Measurements from ENCODE around the gene SLC35F3.
A peak's percentile ranks its signal among the peaks of the same experiment; 100 is the strongest.
"Not testable (repeated sequence)": the region's sequence is repeated elsewhere in the genome, so short reads cannot be mapped to it uniquely, and the experiment has no call there.

The SLC35F3 gene

DNA sequence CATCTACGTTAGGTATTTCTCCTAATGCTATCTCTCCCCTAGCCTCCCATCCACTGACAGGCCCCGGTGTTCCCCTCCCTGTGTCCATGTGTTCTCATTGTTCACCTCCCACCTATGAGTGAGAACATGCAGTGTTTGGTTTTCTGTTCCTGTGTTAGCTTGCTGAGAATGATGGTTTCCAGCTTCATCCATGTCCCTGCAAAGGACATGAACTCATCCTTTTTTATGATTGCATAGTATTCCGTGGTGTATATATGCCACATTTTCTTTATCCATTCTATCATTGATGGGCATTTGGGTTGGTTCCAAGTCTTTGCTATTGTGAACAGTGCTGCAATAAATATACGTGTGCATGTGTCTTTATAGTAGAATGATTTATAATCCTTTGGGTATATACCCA lies 247.9 kb downstream of the SLC35F3 start:
- not testable (repeated sequence) for DNase-seq

DNA sequence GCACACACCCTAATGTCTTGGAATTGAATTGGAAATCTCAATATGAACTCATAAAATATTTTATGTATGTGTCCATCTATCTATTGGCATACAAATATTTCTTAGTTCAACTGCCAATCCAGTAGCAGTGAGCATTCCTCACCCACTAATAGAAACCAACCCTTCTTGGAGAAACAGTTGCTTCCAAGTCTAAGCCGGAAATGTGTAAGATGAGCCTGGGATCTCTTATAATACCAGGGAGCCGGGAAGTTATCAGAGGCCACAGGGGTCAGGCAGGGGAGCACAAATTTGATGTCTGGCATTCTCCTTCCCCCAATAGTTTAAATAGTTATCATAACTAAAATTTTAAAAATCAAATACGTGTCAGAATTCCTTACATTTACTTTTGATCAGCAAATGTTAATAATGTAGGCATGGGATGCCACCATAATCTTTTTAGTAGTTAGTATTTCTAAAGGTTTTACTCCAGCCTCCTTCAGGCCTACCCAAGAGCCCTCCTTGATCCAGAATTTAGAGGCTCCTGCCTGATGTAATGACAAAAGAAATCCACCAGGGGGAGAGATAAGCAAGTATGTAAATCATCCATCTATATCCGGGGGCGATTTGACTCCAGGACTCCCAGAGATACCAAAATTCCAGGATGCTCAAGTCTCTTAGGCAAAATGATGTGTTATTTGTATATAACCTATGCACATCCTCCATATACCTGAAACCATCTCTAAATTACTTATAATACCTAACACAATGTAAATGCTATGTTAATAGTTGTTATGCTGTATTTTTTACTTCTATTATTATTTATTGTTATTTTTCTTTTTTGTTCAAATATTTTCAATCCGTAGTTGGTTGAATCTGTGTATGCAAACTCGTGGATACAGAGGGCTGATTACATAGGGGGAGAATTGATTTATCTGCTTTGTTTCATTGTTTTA lies 250.1 kb downstream of the SLC35F3 start:
- peak; percentile 21 for DNase-seq

DNA sequence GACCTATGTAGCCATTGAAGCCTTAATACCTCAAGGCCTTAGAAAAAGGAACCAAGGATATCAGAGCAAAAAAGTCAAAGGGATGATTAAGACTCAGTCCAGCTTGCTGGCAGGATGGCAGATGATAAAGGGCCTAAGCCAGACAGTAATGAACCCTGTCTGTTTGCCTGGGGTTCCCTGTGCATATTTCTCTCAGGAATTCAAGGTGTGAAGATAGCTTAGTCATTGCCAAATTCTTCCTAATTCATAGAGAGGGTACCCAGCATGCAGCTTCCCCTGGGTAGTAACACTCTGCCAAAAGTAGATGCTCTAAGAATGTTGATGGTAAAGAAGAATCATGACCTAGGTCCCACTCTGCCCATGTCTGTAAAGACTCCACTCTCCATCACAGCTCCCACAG lies 258.2 kb downstream of the SLC35F3 start:
- DNase-seq: no peak

DNA sequence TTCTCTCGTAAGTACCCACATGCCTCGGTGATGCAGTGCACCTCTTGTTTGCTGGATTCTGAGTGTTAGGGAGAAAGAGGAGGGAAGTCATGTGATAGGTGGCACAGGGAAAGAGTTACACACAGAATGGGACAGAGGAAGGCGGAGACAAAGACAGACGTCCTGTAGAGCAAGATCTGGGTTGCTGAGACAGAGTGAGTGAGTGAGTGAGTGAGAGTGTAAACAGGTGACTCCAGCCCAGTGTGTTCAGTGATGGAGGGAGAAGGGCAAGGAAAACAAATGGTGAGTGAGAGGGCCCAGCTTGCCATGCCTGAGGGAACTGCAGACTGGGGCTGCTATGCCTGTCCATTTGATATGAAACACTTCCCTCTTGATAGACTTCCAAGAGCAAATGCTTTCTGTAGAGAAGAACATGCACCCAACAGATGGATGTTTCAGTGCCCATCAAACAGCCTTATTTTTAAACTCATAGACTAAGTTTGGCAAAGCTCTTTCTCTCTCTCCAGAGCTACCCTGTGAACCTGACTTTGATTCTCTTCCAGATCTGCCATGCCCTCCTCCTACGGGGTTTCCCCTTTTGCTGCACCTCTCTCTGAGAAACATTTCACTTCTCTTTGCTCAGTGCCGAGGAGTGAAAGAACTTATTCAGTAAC lies 258.9 kb downstream of the SLC35F3 start:
- DNase-seq: no peak

DNA sequence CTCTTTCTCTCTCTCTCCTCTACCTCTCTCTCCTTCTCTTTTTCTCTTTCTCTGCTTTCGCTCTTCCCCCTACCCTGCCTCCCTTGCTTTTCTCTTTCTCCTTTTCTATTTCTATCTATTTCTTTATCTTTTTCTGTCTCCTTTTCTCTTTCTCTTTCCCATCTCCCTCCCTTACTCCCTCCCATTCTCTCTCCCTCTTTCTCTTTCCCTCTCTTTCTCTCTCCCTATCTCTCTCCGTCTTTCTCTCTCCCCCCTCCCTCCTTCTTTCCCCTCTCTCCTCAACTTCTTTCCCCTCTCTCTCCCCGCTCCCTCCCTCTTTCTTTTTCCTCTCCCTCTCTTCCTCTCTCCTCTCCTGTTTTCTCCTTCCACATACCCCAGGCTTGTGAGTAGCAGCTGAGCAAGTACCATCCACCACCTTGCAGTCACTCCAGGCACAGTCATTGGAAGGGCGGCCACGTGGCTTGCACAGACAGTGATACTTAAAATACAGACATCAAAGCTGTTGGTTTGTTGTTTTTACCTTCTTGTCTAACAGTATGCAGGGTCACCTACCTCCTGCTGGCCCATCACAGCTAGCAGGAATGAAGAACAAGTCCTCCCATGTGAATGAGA lies 259.7 kb downstream of the SLC35F3 start:
- no peak for DNase-seq

DNA sequence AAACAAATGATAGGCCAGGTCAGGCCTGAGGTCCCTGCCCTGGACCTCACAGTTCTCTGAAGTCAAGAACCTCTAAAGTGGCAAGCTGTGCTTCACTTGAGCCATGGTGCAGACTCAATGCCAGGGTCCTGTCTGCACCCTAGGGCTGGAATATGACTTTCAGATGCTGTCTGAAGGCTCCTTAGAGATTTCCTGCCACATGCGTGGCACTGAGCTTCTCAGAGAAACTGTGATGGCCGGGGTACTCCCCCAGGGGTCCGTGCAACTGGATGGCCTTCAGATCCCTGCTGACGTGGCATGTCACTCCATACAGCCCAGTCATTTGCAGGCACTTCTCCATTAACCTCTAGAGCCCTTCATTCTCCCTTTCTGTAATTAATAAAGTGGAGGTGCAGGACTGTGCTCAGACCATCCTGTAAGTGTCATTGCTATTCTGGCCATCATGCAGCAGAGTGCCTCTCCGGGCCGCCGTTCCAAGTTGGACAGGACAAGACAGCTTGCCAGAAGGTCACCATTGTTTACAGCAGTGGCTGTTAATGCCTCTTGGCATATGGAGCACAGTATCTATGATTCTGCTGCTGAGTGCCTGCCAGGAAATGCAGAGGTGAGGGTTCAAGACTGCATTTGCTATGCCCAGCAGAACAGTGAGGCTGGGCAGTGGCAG lies 263.7 kb downstream of the SLC35F3 start:
- DNase-seq: no peak

DNA sequence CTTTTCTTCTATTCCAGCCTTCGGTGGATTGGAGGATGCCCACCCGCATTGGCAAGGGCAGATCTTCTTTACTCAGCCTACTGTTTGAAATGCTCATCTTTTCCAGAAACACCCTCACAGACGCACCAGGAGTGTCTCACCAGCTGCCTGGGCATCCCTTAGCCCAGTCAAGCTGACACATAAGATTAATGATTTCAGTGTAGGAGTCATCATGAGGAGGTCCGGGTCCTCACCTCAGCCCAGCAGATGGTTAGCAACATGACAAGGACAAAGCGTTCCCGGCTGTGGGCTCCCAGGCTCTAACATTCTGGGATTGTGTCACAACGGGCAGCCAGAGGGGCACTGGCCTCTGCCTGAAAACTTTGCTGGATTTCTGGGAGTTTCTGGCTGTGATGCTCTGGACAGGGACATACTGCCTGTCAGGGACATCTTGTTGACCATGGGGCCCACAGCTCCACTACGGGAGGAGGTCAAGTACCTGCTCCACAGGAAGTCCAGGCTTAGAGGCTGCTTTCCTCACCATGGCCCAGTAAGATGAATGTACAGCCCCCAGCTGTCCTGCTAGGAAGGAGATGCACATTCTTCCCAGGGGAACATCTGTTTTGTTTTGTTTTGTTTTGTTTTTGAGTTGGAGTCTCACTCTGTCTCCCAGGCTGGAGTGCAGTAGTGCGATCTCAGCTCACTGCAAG lies 264.8 kb downstream of the SLC35F3 start:
- DNase-seq: no peak

DNA sequence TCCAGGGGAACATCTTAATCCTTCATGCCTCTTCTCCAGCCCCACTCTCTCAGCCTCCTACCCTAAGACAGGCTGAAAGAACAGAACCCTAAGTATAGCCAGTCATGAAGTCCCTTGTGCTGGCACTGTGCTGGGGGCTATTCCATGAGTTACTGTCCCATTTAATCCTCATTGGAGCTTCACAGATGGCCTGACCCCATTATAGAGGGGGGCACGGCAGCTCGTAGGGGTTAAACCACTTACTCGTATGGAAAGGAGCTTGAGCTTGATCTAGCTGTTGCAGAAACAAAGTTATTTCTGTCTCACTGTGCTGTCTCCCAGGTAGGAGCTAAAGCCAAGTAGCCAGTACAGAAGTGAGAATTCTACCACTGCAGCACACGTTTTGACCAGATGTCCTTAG lies 265.6 kb downstream of the SLC35F3 start:
- no peak for DNase-seq

DNA sequence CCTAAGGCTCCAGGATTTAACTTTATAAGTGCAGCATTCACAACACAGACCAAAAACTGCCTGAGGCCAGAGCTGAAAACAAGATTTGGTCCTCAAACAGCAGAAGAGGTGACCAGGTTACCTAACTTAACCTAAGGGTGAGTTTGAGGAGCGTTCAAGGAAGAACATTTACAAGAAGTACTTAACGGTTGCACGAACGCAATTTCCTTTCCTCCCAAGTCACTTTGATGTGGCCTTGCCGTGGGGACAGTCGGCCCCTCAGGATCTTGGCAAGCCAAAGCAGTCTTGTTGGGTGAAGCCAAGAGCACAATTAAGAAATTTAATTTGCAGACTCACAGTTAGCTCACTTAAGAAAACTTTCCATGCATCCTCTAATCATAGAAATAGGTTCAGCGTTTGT lies 266.1 kb downstream of the SLC35F3 start:
- peak; percentile 7 for DNase-seq

DNA sequence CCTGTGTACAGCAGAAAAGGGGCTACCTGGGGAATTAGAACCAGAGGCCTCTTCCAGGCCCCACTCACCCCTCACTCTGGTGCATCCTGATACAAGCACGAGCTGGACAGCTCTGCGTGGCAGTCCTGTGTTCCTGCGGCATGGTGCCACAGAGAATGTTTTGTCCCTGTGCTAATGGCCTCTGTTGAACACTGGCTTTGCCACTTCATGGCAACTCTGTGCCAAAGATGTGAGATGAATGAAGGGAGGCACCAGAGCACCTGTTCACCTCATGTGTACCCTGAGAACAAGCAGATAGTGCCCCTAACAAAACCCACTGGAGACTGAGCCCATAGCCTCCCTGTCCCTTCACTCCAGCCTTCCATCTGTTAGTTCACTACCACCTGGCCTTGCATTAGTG lies 269.5 kb downstream of the SLC35F3 start:
- DNase-seq: no peak

DNA sequence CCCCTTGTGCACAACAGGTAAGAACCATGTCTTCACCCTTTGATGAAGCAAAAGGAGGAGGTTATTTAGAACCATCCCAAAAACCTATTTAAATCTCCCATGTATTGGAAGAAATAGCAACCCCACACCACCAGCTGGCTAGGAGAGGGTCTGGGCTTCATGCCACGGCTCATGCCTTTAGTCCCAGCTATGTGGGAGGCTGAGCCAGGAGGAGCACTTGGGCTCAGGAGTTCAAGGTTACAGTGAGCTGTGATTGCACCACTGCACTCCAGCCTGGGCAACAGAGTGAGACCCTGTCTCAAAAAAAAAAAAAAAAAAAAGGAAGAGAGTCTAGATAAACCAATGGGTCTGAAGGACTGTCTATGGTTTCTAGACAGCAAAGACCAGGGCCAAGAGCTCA lies 270.9 kb downstream of the SLC35F3 start:
- DNase-seq: no peak

DNA sequence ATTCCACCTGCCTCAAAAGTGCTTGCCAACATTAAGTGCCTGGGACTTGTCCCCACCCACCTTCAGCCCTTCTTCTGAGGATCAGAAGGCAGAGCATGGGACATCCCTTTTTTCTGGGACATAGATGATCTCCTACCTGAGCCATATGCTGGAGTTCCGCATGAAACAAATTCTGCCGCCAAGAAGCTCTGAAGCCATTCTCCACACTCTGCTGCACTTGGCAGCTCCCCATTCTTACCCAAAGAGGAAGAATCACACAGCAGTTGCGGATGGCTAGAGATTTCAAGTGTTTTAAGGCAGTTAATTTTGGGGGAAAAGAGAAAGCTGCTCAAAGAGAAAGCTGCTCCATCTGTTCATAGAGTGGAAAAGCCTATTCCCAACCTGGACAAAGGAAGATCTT lies 271.5 kb downstream of the SLC35F3 start:
- DNase-seq: no peak

DNA sequence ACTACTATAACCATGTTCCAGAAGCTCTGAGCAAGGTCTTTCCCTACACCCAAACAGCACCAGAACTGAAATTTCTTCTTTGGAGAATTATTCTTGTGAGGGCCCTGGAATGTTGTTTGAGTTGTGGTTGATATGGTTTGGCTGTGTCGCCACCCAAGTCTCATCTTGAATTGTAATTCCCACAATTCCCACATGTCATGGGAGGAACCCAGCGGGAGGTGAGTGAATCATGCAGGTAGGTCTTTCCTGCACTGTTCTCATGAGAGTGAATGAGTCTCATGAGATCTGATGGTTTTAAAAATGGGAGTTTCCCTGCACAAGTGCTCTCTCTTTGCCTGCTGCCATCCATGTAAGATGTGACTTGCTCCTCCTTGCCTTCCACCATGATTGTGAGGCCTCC lies 272.4 kb downstream of the SLC35F3 start:
- not testable (repeated sequence) for DNase-seq

DNA sequence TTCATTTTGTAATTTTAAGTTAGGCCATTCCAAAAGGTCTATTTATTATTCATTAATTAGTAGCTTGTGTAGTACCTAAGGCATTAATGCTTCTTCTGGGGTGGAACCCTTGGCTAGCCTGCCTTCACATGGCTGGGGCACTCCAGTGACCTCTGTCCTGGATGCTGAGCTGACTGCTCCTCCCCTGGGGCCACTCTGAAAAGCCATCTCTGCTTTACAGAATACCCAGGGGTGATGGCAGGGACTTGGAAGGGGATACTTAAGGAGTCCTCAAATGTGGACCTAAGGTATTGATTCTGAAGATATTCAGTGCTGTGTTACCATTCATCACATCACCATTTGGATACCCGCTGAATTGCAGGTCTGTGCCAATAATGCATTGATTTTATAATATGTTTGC lies 281.0 kb downstream of the SLC35F3 start:
- DNase-seq: no peak

DNA sequence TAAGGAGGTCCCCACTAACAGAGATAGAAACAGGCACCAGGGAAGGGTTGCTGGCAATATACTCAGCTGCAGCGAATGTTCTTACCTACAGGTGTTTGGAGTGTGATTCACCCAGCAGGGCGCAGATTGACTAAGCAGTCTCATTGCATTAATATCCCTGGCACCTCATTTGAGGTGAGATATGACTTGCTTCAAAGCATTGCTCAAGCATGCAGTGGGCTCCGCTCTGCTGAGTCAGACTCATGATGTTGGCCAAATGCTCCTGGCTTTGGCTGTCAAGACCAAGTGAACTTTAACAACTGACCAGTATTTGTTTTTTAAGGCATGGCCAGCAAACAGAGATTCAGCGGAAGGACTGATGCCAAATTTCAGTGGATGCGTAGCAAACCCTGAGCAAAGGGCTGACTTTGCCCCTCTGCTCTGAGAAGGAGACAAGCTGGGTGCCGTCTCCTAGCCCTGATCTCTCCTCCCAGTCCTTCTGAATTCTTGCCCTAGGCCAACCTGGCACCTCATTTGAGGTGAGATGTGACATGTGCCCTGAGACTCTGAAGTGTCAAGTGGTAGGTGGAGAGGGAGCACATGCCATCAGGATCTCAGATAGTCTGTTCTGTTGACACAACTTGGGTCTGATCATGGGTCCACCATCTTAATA lies 281.7 kb downstream of the SLC35F3 start:
- DNase-seq: no peak

DNA sequence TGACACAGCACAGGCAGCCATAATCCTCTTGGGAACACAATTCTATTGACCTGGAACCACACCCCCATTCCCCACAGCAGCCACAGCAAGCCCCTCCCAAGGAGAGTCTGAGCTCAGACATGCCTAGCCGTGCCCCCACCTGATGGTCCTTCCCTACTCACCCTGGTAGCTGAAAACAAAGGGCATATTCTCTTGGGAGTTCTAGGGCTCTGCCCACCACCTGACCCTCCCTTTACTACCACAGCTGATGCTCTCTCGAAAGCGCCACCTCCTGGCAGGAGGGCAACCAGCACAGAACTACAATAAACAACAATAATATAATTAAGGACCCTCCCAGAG lies 283.9 kb downstream of the SLC35F3 start:
- no peak for DNase-seq

DNA sequence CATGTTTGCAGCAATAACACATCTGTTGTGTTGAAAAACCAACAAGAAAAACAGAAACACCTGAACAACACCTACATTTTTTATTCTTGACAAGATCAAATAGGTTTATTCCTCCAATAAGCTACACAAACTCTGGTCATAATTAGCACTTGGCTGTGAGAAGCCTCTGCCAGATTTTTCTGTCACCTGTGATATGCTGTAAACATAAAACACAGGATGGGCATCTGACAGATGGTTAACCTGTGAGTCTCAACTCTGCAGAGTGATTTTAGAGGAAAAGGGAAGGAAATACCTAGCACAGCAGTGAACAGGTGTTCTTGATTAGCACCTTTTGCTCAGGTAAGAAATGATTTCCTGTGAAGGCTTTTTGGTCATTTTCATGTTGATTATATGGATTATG lies 293.4 kb downstream of the SLC35F3 start:
- no peak for DNase-seq

DNA sequence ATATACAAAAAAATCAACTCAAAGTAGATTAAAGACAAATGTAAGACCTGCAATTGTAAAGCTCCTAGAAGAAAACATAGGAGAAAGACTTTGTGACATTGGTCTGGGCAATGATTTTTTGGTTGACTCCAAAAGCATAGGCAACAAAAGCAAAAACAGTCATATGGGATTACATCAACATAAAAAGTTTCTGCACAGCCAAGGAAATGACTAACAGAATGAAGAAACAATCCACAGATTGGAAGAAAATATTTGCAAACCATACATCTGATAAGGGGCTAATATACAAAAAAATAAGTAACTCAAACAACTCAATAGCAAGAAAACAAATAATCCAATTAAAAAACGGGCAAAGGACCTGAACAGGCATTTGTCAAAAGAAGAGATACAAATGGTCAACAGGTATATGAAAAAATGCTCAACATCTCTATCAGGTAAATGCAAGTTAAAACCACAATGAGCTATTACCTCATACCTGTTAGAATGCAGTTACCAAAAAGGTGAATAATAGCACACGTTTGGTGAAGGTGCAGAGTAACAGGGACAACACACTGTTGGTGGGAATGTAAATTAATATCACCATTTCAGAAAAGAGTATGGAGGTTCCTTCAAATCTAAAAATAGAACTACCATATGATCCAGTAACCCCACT lies 295.1 kb downstream of the SLC35F3 start:
- DNase-seq: no peak

DNA sequence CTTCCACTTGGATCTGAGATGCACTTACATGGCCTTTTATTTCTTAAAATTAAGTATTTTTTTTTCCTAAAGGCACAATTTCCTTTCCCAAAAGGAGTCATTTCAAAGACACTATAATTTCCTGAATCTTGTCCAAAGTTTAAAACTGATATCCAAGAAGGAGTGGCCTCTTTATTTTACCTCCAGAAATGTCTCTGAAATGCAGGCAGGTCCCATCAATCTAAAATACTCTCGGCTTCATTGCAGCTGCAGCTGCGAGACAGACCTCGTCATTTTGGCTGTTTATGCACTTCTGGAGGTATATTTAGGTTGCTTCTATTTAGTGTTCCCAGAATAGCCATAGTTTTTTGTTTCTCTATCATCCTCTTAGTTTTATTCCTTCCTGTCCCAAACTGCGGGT lies 296.1 kb downstream of the SLC35F3 start:
- DNase-seq: no peak

DNA sequence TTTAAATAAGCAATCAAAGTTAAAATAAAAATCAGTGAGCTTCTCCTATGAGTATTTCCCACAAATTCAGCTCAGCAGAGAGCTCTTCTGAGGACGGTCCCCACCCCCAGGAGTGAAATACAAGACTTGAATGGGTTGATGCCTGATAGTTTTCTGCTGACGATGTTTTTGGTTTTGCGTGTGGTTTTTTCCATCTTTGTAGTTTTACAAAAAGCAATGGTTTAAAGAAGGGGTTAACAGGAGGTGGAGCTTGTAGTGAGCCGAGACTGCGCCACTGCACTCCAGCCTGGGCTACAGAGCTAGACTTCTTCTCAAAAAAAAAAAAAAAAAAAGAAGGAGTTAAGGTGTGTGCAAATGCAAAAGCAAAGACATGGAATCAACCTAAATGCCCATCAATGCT lies 297.1 kb downstream of the SLC35F3 start:
- no peak for DNase-seq

DNA sequence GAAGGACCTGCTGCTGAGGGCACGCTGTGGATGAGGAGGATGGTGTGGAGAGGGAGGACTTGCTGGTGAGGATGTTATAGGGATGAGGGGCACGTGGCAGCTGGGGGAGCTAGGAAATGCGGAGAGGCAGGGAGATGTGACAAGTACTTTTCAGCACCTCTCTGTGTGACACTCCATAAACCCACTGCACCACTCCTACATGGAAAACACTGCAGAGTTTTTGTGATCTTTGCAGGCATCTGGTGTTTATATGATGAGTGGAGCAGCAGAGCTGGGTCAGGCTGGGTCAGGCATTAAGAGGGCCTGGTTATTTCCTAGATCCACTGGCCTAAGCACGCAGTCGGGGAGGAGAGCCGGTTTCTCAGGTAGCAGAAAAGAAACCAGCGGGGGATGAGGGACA lies 301.5 kb downstream of the SLC35F3 start:
- DNase-seq: no peak

All from CD4-positive, alpha-beta T cell treated with Interleukin-17A for 4 hours (primary cell).